ENCODE measurements around the gene ZC3H18. TPM values are rescaled to one million over a fixed set of nuclear protein-coding genes. Genes with fewer than 3 reads are reported as not detected.

ZC3H18 gene
- total RNA-seq, 1 experiment from 2014 or later = 61.8 TPM

DNA sequence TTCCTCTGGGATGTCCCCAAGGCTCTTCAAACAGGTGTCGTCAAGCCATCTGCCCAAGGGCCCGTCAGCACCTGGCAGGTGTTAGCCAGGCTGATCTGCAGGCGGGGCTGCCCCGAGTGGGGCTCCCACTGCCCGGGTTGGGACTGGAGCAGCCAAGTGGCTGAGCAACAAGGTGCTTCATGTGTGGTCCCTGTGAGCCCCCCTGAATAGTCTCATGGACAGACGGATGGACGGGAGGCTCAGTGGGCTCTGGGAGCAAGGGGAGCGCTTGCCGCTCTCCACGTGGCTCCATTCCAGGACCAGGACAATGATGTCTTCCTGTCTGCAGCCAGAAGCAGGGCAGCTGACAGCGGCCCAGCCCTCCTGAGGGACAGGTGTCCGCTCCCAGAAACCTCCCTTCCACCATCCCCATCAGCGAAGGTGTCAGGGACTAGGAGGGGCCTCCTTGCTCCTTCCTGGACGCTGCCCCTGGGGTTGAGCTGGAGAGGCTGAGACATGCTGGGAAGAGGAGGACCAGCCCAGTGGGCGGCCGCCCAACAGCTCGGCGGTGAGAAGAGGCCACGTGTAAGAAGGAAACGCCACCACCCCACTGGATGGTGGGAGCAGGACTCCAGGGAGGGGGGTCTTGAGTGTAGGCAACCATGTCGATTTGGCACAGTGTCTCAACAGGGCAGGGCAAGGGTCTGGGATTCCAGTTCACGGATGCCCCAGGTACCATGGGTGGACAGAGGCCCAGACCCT is 106.5 kb downstream of the ZC3H18 start (continued):
- TF ChIP-seq, protein P1, sequence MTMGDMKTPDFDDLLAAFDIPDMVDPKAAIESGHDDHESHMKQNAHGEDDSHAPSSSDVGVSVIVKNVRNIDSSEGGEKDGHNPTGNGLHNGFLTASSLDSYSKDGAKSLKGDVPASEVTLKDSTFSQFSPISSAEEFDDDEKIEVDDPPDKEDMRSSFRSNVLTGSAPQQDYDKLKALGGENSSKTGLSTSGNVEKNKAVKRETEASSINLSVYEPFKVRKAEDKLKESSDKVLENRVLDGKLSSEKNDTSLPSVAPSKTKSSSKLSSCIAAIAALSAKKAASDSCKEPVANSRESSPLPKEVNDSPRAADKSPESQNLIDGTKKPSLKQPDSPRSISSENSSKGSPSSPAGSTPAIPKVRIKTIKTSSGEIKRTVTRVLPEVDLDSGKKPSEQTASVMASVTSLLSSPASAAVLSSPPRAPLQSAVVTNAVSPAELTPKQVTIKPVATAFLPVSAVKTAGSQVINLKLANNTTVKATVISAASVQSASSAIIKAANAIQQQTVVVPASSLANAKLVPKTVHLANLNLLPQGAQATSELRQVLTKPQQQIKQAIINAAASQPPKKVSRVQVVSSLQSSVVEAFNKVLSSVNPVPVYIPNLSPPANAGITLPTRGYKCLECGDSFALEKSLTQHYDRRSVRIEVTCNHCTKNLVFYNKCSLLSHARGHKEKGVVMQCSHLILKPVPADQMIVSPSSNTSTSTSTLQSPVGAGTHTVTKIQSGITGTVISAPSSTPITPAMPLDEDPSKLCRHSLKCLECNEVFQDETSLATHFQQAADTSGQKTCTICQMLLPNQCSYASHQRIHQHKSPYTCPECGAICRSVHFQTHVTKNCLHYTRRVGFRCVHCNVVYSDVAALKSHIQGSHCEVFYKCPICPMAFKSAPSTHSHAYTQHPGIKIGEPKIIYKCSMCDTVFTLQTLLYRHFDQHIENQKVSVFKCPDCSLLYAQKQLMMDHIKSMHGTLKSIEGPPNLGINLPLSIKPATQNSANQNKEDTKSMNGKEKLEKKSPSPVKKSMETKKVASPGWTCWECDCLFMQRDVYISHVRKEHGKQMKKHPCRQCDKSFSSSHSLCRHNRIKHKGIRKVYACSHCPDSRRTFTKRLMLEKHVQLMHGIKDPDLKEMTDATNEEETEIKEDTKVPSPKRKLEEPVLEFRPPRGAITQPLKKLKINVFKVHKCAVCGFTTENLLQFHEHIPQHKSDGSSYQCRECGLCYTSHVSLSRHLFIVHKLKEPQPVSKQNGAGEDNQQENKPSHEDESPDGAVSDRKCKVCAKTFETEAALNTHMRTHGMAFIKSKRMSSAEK (CRISPR knock-in tag; IDR thresholded peaks at IDR 0.05; ENCODE audit: borderline replicate concordance) = no peak
- TF ChIP-seq TP53 (CRISPR knock-in tag; IDR thresholded peaks at IDR 0.05) = no peak
- TF ChIP-seq, protein P2, sequence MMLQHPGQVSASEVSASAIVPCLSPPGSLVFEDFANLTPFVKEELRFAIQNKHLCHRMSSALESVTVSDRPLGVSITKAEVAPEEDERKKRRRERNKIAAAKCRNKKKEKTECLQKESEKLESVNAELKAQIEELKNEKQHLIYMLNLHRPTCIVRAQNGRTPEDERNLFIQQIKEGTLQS (CRISPR knock-in tag; conservative IDR thresholded peaks at IDR 0.05) = no peak
- TF ChIP-seq CBFB (CRISPR knock-in tag; IDR thresholded peaks at IDR 0.05; ENCODE audit: low read depth) = no peak
- TF ChIP-seq JAZF1 (CRISPR knock-in tag; IDR thresholded peaks at IDR 0.05) = no peak
- no peak for TF ChIP-seq PRRX2 (CRISPR knock-in tag; IDR thresholded peaks at IDR 0.05)
- no peak for TF ChIP-seq TEAD1 (CRISPR knock-in tag; IDR thresholded peaks at IDR 0.05)
- no peak for TF ChIP-seq ZNF396 (CRISPR knock-in tag; IDR thresholded peaks at IDR 0.05; ENCODE audit: borderline replicate concordance)
- no peak for TF ChIP-seq ZNF138 (CRISPR knock-in tag; conservative IDR thresholded peaks at IDR 0.05)
- TF ChIP-seq, protein P3, sequence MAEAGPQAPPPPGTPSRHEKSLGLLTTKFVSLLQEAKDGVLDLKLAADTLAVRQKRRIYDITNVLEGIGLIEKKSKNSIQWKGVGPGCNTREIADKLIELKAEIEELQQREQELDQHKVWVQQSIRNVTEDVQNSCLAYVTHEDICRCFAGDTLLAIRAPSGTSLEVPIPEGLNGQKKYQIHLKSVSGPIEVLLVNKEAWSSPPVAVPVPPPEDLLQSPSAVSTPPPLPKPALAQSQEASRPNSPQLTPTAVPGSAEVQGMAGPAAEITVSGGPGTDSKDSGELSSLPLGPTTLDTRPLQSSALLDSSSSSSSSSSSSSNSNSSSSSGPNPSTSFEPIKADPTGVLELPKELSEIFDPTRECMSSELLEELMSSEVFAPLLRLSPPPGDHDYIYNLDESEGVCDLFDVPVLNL (CRISPR knock-in tag; IDR thresholded peaks at IDR 0.05; ENCODE audit: borderline replicate concordance, low read depth) = no peak

DNA sequence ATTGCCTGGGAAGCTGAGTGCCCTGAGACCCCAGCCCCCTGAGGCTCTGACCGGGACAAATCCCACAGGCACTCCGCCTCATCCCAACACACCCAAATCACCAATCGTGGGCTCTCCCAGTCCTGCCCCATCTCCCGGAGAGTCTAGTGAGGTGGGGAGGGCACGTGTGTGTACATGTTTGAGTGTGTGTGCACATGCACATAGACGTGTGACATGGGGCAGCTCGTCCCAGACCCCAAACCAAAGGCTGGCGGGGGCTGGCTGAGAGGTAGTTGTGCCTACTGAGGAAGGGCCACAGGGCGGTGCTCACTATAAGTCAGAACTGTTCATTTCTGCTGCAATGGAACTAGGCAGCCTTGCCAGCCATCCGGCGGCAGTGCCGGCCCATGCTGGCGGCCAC is 107.5 kb downstream of the ZC3H18 start:
- ChIA-PET CTCF (no interaction called here), POLR2A (no interaction called here)
- H3K4me1 Mint-ChIP-seq = no peaks in the 10 kb centered on the region; the same call in 1 of the 2 replicates
- no peak for DNase-seq (ENCODE audit: low spot score)
- H3K27me3 Mint-ChIP-seq (ENCODE audit: low read depth) = no peaks in the 10 kb centered on the region
- ATAC-seq = no peak
- H3K27ac Mint-ChIP-seq = no peak overlapping the region
- H3K4me3 Mint-ChIP-seq = no peak overlapping the region
- peaks cover 2% of the 10 kb centered on the region; the same call in 1 of the 2 replicates for H3K36me3 Mint-ChIP-seq
- H3K9me3 Mint-ChIP-seq = no peaks in the 10 kb centered on the region
- TF ChIP-seq ZBTB21 (CRISPR knock-in tag; IDR thresholded peaks at IDR 0.05; ENCODE audit: borderline replicate concordance) (no peak), GRHL2 (CRISPR knock-in tag; IDR thresholded peaks at IDR 0.05; ENCODE audit: insufficient replicate concordance, severe bottlenecking) (no peak), ETV6 (CRISPR knock-in tag; IDR thresholded peaks at IDR 0.05) (no peak)
- TF ChIP-seq, protein P4, sequence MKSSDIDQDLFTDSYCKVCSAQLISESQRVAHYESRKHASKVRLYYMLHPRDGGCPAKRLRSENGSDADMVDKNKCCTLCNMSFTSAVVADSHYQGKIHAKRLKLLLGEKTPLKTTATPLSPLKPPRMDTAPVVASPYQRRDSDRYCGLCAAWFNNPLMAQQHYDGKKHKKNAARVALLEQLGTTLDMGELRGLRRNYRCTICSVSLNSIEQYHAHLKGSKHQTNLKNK (CRISPR knock-in tag; IDR thresholded peaks at IDR 0.05) = no peak

DNA sequence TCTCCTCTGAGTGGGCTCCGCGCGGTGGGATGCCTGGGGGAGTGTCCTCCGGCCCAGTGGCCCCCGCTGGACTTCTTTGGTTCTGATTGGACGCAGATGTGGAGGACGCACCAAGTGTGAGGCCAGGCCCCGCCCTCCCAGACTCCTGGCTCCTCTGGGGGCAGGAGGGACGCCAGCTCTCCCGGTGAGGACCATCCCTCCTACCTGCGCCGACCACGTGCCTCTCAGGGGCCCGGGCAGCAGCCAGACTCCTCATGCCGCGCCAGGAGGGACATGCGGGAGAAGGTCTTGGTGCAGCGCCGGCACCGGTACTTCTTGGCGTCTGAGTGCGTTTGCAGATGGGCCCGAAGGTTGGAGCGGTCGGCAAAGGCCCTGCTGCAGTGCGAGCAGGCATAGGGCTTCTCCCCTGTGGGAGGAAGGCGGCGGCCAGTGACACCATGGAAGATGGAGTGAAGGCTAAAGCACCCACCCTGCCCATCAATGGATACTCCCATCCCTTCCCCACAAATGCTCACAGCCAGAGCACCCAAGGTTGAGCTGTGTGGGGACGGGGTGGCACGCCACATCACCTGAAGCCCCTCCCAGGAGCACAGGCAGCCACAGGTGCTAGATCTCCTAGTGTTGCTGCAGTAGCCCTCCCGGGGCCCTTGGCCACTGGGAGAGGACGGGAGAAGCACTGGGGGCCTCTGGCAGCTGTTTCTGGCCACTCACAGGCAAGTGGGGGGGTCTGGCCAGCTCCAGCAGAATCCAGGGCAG is 108.2 kb downstream of the ZC3H18 start:
- no peak overlapping the region for H3K4me3 Mint-ChIP-seq
- POLR2A ChIA-PET = no interaction called here
- ATAC-seq = no peak; the same call in 1 of the 2 replicates
- DNase-seq (ENCODE audit: low spot score) = no peak
- no peaks in the 10 kb centered on the region for H3K9me3 Mint-ChIP-seq
- CTCF ChIA-PET = no interaction called here
- H3K4me1 Mint-ChIP-seq = no peaks in the 10 kb centered on the region; the same call in 1 of the 2 replicates
- peaks cover 2% of the 10 kb centered on the region; the same call in 1 of the 2 replicates for H3K36me3 Mint-ChIP-seq
- H3K27me3 Mint-ChIP-seq (ENCODE audit: low read depth) = no peaks in the 10 kb centered on the region
- no peak overlapping the region for H3K27ac Mint-ChIP-seq
- TF ChIP-seq, protein P5, sequence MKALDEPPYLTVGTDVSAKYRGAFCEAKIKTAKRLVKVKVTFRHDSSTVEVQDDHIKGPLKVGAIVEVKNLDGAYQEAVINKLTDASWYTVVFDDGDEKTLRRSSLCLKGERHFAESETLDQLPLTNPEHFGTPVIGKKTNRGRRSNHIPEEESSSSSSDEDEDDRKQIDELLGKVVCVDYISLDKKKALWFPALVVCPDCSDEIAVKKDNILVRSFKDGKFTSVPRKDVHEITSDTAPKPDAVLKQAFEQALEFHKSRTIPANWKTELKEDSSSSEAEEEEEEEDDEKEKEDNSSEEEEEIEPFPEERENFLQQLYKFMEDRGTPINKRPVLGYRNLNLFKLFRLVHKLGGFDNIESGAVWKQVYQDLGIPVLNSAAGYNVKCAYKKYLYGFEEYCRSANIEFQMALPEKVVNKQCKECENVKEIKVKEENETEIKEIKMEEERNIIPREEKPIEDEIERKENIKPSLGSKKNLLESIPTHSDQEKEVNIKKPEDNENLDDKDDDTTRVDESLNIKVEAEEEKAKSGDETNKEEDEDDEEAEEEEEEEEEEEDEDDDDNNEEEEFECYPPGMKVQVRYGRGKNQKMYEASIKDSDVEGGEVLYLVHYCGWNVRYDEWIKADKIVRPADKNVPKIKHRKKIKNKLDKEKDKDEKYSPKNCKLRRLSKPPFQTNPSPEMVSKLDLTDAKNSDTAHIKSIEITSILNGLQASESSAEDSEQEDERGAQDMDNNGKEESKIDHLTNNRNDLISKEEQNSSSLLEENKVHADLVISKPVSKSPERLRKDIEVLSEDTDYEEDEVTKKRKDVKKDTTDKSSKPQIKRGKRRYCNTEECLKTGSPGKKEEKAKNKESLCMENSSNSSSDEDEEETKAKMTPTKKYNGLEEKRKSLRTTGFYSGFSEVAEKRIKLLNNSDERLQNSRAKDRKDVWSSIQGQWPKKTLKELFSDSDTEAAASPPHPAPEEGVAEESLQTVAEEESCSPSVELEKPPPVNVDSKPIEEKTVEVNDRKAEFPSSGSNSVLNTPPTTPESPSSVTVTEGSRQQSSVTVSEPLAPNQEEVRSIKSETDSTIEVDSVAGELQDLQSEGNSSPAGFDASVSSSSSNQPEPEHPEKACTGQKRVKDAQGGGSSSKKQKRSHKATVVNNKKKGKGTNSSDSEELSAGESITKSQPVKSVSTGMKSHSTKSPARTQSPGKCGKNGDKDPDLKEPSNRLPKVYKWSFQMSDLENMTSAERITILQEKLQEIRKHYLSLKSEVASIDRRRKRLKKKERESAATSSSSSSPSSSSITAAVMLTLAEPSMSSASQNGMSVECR (CRISPR knock-in tag; IDR thresholded peaks at IDR 0.05; ENCODE audit: borderline replicate concordance) = no peak
- TF ChIP-seq, protein P4 (CRISPR knock-in tag; IDR thresholded peaks at IDR 0.05) = no peak
- TF ChIP-seq, protein P6, sequence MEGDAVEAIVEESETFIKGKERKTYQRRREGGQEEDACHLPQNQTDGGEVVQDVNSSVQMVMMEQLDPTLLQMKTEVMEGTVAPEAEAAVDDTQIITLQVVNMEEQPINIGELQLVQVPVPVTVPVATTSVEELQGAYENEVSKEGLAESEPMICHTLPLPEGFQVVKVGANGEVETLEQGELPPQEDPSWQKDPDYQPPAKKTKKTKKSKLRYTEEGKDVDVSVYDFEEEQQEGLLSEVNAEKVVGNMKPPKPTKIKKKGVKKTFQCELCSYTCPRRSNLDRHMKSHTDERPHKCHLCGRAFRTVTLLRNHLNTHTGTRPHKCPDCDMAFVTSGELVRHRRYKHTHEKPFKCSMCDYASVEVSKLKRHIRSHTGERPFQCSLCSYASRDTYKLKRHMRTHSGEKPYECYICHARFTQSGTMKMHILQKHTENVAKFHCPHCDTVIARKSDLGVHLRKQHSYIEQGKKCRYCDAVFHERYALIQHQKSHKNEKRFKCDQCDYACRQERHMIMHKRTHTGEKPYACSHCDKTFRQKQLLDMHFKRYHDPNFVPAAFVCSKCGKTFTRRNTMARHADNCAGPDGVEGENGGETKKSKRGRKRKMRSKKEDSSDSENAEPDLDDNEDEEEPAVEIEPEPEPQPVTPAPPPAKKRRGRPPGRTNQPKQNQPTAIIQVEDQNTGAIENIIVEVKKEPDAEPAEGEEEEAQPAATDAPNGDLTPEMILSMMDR (IDR thresholded peaks at IDR 0.05) = no peak
- TF ChIP-seq SMAD3 (CRISPR knock-in tag; IDR thresholded peaks at IDR 0.05; ENCODE audit: borderline replicate concordance) (no peak), RELA (CRISPR knock-in tag; IDR thresholded peaks at IDR 0.05; ENCODE audit: borderline replicate concordance) (no peak)

Measured in WTC11 (cell line).